EH (cell line): ENCODE data around the gene SCGB3A1.

Source experiments
- DNase-seq: peaks from one replicate; pipeline ENCODE4 v3.0.0-alpha.2; 2015; ENCODE audit warnings: low read depth

SCGB3A1 gene

GRCh38 chr5:180604271-180604670 is 13.0 kb upstream of the SCGB3A1 start:
- no peak for DNase-seq

- DNase-seq: no peak
Observed at GRCh38 chr5:180603076-180603594, 11.8 kb upstream of the SCGB3A1 start.

GRCh38 chr5:180602481-180603075 is 11.3 kb upstream of the SCGB3A1 start:
- no peak for DNase-seq

- DNase-seq: no peak
Observed at GRCh38 chr5:180601591-180602480, 10.5 kb upstream of the SCGB3A1 start.

- DNase-seq: no peak
Observed at GRCh38 chr5:180600554-180601041, 9.3 kb upstream of the SCGB3A1 start.

DNA sequence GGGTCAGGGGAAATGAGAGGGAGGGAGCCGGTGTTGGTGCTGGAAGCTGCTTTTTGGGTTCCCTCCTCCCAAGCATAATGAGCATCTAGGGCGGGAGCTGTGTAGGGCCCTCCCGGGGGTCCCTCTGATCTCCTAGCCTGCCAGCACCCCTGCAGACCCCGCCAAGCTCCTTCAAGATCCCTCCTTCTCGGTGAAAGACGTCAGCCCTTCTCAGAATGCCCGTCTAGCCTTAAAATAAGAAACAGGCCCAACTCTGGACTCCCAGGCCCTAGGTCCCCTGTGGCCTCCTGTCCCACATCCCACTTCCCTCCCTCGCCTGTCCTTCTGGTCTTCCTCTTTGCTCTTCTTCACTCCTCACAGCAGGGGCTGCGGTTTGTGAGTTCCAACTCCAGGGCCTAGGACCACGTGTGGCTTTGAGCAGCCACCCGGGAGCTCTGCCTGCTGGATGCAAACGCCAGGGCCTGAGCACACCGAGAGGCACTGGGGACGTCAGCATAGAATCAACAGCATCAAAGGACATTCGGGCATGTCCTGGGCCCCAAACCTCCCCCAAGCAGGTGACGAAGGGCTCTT is 8.8 kb upstream of the SCGB3A1 start:
- DNase-seq: no peak

DNA sequence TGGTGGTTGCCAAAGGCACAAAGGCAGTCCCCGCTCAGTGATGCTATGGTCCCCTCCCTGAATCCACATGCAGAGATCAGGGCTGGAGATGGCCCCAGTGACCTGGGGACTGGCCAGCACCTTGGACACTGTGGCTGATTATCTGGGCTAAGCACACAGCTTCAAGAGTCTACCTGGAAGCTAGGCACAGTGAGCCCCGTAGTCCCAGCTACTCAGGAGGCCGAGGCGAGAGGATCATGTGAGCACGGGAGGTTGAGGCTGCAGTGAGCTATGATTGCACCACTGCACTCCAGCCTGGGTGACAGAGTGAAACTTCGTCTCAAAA is 8.3 kb upstream of the SCGB3A1 start:
- no peak for DNase-seq

- no peak for DNase-seq
Observed at GRCh38 chr5:180598797-180599589, 7.7 kb upstream of the SCGB3A1 start.

GRCh38 chr5:180598316-180598701 is 7.0 kb upstream of the SCGB3A1 start:
- DNase-seq: no peak

DNA sequence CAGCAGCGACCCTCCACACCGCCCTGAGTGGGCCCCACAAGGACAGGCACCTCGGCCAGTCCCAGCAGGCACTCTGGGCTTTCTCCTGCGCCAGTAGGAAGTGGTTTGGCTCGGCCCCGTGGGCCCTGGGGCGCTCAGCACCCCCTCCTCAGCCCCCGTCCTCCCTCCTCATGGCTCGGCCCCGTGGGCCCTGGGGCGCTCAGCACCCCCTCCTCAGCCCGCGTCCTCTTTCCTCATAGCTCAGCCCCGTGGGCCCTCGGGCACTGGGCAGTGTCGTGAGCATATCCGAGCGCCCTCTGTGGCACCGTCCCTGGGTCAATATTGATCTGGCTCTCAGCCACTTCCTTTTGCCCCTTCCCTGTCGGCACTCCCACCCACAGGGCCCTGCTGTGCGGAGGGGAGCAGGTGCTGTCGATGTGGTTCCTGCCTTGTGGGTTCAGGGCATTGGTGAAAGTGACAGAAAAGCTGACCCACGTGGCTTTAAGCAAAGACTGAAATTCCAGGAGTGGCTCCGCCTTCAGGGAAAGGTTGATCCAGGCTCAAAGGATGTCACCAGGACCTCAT is 5.5 kb upstream of the SCGB3A1 start:
- no peak for DNase-seq

- no peak for DNase-seq
Observed at GRCh38 chr5:180596115-180596667, 4.9 kb upstream of the SCGB3A1 start.

DNA sequence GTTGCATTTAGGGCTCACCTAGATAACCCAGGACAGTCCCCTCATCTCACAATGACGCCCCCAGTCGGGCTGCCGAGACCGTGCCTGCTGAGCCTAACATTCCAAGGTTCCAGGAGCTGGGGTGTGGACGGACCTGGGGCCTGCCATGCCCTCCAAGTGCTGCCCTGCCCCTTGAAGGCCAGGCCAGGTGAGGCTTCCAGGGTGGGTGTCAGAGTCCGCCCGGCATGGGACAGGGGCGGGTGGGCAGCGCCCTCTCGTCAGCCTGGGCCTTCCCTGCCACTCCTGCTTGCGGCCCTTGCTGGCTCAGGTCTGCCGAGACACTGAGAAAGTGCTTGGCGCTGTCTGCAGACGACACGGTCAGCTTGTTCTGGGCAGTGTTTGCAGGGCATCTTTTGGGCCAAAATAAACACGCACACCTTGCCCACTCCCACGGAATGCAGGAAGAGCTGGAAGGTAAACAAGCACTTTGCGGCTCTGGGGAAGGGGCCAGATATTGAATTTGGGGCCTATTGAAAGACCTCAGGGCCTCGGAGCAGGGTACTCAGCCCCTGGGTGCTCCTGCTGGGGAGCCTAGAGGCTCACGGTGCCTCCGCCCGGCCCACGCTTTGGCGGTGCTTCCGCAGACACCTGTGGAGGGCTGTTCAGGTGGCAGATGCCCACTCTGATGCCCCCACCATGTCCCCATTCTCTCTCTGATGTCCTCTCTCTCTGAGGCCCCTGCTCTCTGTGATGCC is 4.2 kb upstream of the SCGB3A1 start:
- DNase-seq: no peak

DNA sequence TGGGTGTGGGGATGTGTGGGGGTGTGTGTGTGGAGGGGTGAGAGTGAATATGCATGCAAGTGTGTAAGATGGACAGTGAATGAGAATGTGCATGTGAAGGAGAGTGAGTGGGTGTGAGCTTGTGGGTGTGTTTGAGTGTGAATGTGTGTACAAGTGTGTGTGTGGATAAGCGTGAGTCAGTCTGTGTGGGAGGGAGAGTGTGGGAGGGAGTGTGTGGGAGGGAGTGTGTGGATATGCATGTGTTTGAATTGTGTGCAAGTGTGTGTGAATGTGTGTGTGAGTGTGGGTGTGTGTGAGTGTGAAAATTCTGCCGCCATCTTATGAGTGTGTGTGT is 3.7 kb upstream of the SCGB3A1 start:
- no peak for DNase-seq

GRCh38 chr5:180594311-180595045 is 3.2 kb upstream of the SCGB3A1 start:
- DNase-seq: no peak

DNA sequence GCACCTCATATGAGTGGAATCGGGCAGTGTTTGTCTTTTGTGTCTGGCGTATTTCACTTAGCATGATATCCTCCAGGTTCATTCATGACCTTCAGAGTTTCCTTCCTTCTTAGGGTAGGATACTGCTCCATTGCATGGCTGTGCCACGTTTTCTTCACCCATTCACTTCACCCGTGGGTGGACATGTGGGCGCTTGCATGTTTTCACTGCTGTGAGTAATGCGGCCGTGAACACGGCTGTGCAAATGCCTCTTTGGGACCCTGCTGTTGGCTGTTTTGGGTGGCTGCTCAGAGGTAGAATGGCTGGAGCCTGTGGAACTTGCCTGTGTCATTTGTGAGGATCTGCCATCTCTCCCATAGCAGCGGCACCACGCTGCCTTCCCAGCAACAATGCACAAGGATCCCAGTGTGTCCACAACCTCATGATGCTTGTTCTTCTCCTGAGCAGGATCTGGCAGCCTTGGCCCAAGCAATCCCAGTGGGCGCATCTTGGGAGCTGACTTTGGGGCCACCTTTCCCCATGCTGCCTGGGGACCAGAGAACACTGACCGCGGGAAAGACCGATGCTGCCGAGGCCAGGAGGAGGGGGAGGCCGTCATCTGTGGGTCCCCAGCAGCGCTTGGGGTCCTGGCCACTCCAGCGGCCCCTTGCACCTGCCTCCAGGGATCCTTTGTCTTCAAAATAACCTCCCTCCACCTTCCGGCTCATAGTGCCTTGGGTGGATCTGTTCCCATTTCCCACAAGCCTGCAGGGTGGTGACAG is 2.3 kb upstream of the SCGB3A1 start:
- no peak for DNase-seq

DNA sequence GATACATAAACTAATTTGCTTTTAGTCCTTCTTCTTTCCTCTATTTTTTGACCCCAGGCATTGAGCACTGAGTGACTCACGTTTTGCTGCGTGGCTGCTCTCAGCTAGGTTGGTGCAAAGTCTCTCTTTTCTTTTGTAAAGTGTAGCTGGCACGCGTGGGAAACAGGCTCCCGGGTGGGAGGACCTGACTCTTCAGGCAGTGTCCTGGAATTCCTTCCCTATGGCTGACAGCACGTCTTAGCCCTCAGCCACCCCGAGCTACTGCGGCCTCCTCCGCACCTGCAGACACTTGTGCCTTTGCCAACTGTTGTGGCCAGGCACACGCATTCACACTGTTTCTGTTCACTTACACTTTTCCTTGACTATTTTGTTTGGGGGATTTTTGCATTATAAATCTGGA is 877 bp upstream of the SCGB3A1 start:
- no peak for DNase-seq

GRCh38 chr5:180590543-180591310 is 572 bp downstream of the SCGB3A1 start:
- DNase-seq: no peak

DNA sequence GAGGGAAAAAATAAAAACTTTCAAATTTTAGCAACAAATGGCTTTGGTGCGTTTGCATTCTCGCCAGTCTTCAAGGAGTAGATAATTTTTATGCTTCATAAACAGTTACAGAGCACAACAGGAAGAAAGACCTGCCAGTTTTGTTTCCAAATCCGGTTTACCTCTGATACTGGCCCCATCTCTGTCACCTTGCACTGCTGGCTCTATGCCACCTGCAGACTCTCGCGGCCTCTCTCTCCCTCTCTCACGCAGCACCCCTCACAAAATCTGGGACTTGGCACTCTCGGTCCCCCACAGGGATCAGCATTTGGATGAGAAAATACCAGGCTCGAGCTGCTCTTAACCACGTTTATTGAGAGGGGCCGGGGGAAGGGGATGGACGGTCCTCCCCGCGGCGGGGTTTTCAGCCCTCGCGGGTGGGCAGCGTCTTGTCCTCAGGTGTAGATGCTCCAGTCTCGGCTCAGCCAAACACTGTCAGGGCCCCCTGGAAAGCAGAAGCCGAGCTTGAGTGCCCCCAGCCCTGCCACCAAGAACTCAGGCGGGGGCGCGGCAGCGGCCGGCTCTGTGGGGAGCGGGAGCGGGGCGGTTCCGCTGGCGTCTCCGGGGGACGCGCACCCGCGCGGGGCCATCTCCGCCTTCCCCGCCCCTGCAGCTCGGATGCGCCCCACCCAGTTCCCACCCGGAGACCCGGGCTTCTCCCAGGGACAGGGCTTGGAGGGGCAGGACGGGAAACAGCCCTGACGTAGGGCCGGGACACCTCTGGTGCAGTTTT is 1.3 kb downstream of the SCGB3A1 start:
- no peak for DNase-seq
